ENCODE measurements around the gene AFF2.
A peak's percentile ranks its signal among the peaks of the same experiment; 100 is the strongest.

The AFF2 gene

GRCh38 chrX:148933881-148934280, 433.5 kb downstream of the AFF2 start:
- Histone ChIP-seq H3K27me3 (no peaks in the 10 kb centered on the region), H3K36me3 (no peaks in the 10 kb centered on the region), H3K9me3 (no peaks in the 10 kb centered on the region), H3K4me1 (ENCODE audit: control insufficient read depth in 1 of 2, insufficient read depth in 1 of 2, low read depth in 1 of 2, low read length in 1 of 2) (no peaks in the 10 kb centered on the region), H3K27ac (no peak overlapping the region), H3K4me3 (ENCODE audit: low read depth in 1 of 2, low read length in 1 of 2) (no peak overlapping the region)
- TF ChIP-seq CTCF (IDR thresholded peaks at IDR 0.05) = no peak

GRCh38 chrX:148938348-148938747, 437.9 kb downstream of the AFF2 start:
- H3K27me3 ChIP-seq = no peaks in the 10 kb centered on the region

GRCh38 chrX:148940411-148940996, 440.1 kb downstream of the AFF2 start:
- peaks cover 0 to 6% of the 10 kb centered on the region in 2 experiments for H3K4me1 ChIP-seq (ENCODE audit: control insufficient read depth in 1 of 2, insufficient read depth in 1 of 2, low read depth in 1 of 2, low read length in 1 of 2)
- H3K4me3 ChIP-seq (ENCODE audit: low read depth in 1 of 2, low read length in 1 of 2) = no peak overlapping the region
- no peaks in the 10 kb centered on the region for H3K9me3 ChIP-seq
- no peaks in the 10 kb centered on the region for H3K36me3 ChIP-seq
- peak overlapping the region; percentile 38 for H3K27ac ChIP-seq
- TF ChIP-seq CTCF (IDR thresholded peaks at IDR 0.05) = no peak
- H3K27me3 ChIP-seq = no peaks in the 10 kb centered on the region

More at GRCh38 chrX:148938348-148938747, 437.9 kb downstream of the AFF2 start:
- Histone ChIP-seq H3K36me3 (no peaks in the 10 kb centered on the region), H3K9me3 (no peaks in the 10 kb centered on the region), H3K4me1 (ENCODE audit: control insufficient read depth in 1 of 2, insufficient read depth in 1 of 2, low read depth in 1 of 2, low read length in 1 of 2) (peaks cover 0 to 6% of the 10 kb centered on the region in 2 experiments), H3K4me3 (ENCODE audit: low read depth in 1 of 2, low read length in 1 of 2) (no peak overlapping the region), H3K27ac (no peak overlapping the region)
- no peak for TF ChIP-seq CTCF (IDR thresholded peaks at IDR 0.05)

- no peaks in the 10 kb centered on the region for H3K36me3 ChIP-seq
- no peaks in the 10 kb centered on the region for H3K27me3 ChIP-seq
- H3K9me3 ChIP-seq = no peaks in the 10 kb centered on the region
- no peak for TF ChIP-seq CTCF (IDR thresholded peaks at IDR 0.05)
- H3K4me1 ChIP-seq (ENCODE audit: control insufficient read depth in 1 of 2, insufficient read depth in 1 of 2, low read depth in 1 of 2, low read length in 1 of 2) = peaks cover 19 to 26% of the 10 kb centered on the region in 2 experiments
- H3K27ac ChIP-seq = no peak overlapping the region
- no peak overlapping the region for H3K4me3 ChIP-seq (ENCODE audit: low read depth in 1 of 2, low read length in 1 of 2)
Observed at GRCh38 chrX:148942754-148943153, 442.3 kb downstream of the AFF2 start.

GRCh38 chrX:148947399-148947975, 447.1 kb downstream of the AFF2 start:
- no peak for TF ChIP-seq CTCF (IDR thresholded peaks at IDR 0.05)
- no peak overlapping the region for H3K27ac ChIP-seq
- H3K36me3 ChIP-seq = no peaks in the 10 kb centered on the region
- H3K9me3 ChIP-seq = no peaks in the 10 kb centered on the region
- no peaks in the 10 kb centered on the region for H3K27me3 ChIP-seq
- H3K4me3 ChIP-seq (ENCODE audit: low read depth in 1 of 2, low read length in 1 of 2) = no peak overlapping the region
- H3K4me1 ChIP-seq (ENCODE audit: control insufficient read depth in 1 of 2, insufficient read depth in 1 of 2, low read depth in 1 of 2, low read length in 1 of 2) = peaks cover 21 to 26% of the 10 kb centered on the region in 2 experiments
